ENCODE measurements around the gene RILP.
A peak's percentile ranks its signal among the peaks of the same experiment; 100 is the strongest.
"Not testable (repeated sequence)": the region's sequence is repeated elsewhere in the genome, so short reads cannot be mapped to it uniquely, and the experiment has no call there.

RILP gene

GRCh38 chr17:1649844-1650501 lies at the start of gene RILP:
TSS of gene RILP (minus strand) at chr17:1649866. CDS start at chr17:1649804, 62 bp downstream.
- DNase-seq (ENCODE audit: low spot score) = peak; percentile 79

- no peak for DNase-seq (ENCODE audit: low spot score)
These were observed 48.0 kb upstream of the RILP start for GRCh38 chr17:1697681-1698080.

GRCh38 chr17:1695365-1695764 lies 45.7 kb upstream of the RILP start:
- no peak for DNase-seq (ENCODE audit: low spot score)

GRCh38 chr17:1693339-1693738 lies 43.7 kb upstream of the RILP start:
- no peak for DNase-seq (ENCODE audit: low spot score)

GRCh38 chr17:1690544-1691221 lies 41.0 kb upstream of the RILP start:
- no peak for DNase-seq (ENCODE audit: low spot score)

- not testable (repeated sequence) for DNase-seq (ENCODE audit: low spot score)
These were observed 38.7 kb upstream of the RILP start for GRCh38 chr17:1688405-1688804.

- DNase-seq (ENCODE audit: low spot score) = no peak
These were observed 36.4 kb upstream of the RILP start for GRCh38 chr17:1686086-1686485.

GRCh38 chr17:1684378-1685189 lies 34.9 kb upstream of the RILP start, which contains the start of gene PRPF8:
TSS of gene PRPF8 (minus strand) at chr17:1684867. CDS start at chr17:1684571, 296 bp downstream.
- peak; percentile 99 for DNase-seq (ENCODE audit: low spot score)

- no peak for DNase-seq (ENCODE audit: low spot score)
These were observed 33.8 kb upstream of the RILP start for GRCh38 chr17:1683459-1683858.

GRCh38 chr17:1676401-1676800 lies 26.7 kb upstream of the RILP start:
- no peak for DNase-seq (ENCODE audit: low spot score)

GRCh38 chr17:1673041-1673785 lies 23.5 kb upstream of the RILP start:
- no peak for DNase-seq (ENCODE audit: low spot score)

- not testable (repeated sequence) for DNase-seq (ENCODE audit: low spot score)
These were observed 14.3 kb upstream of the RILP start for GRCh38 chr17:1663934-1664333.

GRCh38 chr17:1661045-1661444 lies 11.4 kb upstream of the RILP start:
- no peak for DNase-seq (ENCODE audit: low spot score)

GRCh38 chr17:1658100-1658499 lies 8.4 kb upstream of the RILP start:
- no peak for DNase-seq (ENCODE audit: low spot score)

GRCh38 chr17:1653735-1654134 lies 4.1 kb upstream of the RILP start:
- DNase-seq (ENCODE audit: low spot score) = no peak

- DNase-seq (ENCODE audit: low spot score) = not testable (repeated sequence)
These were observed 3.1 kb upstream of the RILP start for GRCh38 chr17:1652794-1653193.

GRCh38 chr17:1651559-1651844 lies 1.8 kb upstream of the RILP start:
- no peak for DNase-seq (ENCODE audit: low spot score)

- no peak for DNase-seq (ENCODE audit: low spot score)
These were observed 1.3 kb upstream of the RILP start for GRCh38 chr17:1650731-1651558.

GRCh38 chr17:1648963-1649843 lies 463 bp downstream of the RILP start:
- peak; percentile 91 for DNase-seq (ENCODE audit: low spot score)

- no peak for DNase-seq (ENCODE audit: low spot score)
These were observed 1.3 kb downstream of the RILP start for GRCh38 chr17:1648173-1648962.

All from LoVo (cell line).